CMK (cell line): ENCODE results near the gene RAPGEF1.

ENCODE experiments used
- DNase-seq: peaks from one replicate; pipeline ENCODE4 v3.0.0-alpha.2; 2010; ENCODE audit warnings: low read depth

The RAPGEF1 gene

DNA sequence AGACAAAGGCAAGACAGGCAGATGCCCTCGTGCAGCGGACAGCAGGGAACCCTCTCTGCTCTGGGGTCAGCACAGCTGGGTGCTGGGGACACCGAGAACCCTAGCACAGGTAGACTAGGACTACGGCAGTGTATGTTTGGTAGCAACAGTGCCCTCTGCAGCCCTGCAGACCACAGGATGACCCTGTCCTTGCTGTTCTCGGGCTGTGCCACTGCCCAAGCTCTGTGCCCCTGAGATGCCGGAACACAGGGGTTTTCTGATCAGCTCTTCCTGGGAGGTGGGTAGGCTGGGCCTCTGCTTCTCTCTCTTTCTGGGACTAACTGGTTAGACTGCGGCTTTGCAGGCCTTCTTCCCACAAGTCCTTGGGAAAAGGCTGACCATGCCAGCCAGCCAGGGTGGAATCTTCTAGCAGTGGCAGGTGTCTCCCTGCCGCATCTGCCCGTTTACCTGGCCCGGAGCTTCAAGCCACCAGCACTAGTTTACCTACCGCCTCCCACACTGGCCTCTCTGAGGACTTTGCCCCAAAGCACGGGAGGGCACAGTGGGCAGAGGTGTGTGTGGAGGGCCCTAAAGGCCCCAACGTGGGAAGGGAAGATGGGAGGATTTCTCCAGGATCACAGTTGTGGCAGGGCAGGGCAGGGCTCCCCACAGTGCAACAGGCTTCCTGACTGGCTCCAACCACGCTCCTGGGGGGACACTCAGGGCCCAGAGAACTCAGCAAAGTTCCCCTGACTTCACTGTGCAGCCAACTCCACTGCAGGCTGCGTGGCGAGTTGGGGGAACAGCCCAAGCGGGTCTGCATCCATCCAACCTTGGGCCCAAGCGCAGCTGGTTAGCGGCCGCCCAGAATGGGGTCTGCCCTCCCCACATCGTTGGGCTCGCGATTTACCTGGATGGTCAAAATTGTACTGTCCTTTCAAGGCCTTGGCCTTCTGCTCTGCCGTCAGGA is 210.0 kb downstream of the RAPGEF1 start:
- no peak for DNase-seq

DNA sequence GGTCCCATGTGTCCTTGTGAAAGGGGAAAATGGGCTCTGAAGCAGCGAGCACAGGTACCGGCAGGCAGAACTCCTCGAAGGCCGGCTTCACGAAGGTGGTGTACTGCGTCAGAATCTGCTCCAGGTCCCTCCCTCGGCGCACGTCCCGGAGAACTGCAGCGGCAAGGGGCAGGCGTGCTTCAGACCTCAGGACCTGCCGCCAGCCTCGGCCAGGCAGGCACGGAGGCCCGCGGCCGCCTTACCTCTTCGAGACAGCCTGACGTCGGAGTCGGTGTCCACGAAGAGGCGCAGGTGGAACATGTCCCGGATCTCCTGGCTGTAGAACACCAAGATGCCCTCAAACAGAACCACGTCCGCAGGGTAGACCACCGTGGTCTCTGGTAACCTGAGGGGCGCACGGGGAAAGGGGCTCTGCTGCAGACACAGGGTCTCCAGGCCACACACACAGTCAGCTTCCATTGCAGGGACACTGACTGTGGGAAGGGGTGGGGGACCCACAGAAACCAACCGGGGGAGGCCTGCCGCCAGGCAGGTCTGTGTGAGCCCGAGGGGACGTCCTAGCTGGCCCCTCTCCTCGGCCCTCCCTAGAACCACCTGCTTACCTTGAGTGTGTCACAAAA is 210.9 kb downstream of the RAPGEF1 start:
- DNase-seq: no peak

DNA sequence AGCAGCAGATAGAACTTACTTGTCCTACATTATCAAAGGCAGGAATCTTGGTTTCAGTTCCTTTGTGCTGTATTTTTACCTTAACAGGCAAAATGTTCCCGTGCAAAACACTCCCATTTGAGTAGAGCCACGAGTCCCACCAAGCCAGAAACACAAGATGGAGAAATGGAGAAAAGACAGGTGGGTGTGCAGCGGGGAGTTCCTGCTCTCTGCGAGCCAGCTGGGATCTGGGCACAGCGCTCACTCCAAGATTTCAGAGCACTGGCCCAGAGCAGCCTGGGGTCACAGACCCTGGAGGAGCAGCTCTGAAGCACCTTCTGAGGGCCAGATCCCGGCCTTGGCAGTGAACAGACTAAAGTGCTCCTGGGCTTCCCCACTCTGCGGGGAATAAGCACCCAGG is 211.7 kb downstream of the RAPGEF1 start:
- DNase-seq: no peak
